ENCODE measurements around the gene DDIT3.

DNA sequence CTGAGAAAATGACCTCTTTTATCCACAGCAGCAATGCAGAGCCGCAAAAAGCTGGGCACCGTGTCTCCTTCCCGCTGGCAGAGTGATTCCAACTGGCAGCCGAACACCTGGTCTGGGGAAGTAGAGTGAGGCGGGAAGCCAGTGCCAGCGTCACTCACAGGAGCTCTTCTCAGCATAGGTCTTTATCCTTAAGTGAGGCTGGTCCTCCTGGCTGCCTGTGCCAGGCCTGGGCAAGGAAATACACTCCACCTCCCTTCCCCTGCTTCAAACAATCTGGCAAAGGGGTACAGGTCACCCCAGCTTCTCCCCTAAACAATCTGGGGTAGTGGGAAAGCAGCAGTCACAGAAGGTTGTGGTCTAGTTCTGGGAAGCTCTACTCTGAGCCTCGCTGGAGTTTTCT is 45.5 kb downstream of the DDIT3 start:
- TF ChIP-seq, protein P1, sequence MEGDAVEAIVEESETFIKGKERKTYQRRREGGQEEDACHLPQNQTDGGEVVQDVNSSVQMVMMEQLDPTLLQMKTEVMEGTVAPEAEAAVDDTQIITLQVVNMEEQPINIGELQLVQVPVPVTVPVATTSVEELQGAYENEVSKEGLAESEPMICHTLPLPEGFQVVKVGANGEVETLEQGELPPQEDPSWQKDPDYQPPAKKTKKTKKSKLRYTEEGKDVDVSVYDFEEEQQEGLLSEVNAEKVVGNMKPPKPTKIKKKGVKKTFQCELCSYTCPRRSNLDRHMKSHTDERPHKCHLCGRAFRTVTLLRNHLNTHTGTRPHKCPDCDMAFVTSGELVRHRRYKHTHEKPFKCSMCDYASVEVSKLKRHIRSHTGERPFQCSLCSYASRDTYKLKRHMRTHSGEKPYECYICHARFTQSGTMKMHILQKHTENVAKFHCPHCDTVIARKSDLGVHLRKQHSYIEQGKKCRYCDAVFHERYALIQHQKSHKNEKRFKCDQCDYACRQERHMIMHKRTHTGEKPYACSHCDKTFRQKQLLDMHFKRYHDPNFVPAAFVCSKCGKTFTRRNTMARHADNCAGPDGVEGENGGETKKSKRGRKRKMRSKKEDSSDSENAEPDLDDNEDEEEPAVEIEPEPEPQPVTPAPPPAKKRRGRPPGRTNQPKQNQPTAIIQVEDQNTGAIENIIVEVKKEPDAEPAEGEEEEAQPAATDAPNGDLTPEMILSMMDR (IDR thresholded peaks at IDR 0.05): no peak
- TF ChIP-seq POLR2A (IDR thresholded peaks at IDR 0.05): no peak
